ENCODE results near the gene ZFPL1.

DNA sequence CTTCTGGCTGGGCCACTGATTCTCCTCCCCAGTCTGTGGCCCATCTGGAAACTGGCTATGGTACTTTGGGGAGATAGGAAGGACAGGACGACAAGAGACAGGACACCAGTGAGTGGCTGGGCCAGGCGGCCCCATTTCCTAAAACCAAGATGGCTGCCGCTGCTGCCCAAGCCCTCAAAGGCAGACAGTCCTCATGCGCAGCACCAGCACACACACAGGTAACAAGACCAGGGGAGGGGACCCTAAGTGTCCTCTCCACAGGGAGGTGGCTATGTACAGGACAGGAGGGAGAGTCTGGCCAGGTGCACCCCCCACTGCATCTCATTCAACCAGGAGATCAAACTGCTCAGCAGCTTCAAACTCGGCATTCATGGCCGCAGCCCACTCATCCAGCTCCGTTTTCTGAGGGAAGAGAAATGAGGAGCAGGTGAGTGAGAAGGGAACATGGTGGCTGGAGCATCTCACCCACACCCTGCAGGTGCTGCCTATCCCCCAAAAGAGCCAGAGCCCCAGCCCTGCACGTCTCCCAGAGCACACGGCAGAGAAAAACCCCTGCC, 5.2 kb upstream of the ZFPL1 start:
- TF ChIP-seq, protein P1, sequence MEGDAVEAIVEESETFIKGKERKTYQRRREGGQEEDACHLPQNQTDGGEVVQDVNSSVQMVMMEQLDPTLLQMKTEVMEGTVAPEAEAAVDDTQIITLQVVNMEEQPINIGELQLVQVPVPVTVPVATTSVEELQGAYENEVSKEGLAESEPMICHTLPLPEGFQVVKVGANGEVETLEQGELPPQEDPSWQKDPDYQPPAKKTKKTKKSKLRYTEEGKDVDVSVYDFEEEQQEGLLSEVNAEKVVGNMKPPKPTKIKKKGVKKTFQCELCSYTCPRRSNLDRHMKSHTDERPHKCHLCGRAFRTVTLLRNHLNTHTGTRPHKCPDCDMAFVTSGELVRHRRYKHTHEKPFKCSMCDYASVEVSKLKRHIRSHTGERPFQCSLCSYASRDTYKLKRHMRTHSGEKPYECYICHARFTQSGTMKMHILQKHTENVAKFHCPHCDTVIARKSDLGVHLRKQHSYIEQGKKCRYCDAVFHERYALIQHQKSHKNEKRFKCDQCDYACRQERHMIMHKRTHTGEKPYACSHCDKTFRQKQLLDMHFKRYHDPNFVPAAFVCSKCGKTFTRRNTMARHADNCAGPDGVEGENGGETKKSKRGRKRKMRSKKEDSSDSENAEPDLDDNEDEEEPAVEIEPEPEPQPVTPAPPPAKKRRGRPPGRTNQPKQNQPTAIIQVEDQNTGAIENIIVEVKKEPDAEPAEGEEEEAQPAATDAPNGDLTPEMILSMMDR (IDR thresholded peaks at IDR 0.05), result no peak
- no peak for TF ChIP-seq POLR2A (IDR thresholded peaks at IDR 0.05)
